Suppressor macrophage (primary cell): ENCODE measurements around the gene DNAL1.
A peak's percentile ranks its signal among the peaks of the same experiment; 100 is the strongest.

ENCODE experiments used
- DNase-seq, 4 experiments: peaks; one replicate each; pipeline ENCODE4 v3.0.0-alpha.2; 2020 to 2022

The DNAL1 gene

GRCh38 chr14:73709904-73710469 is 65.2 kb downstream of the DNAL1 start:
- no peak for DNase-seq

GRCh38 chr14:73710737-73711136 is 66.0 kb downstream of the DNAL1 start:
- no peak for DNase-seq

GRCh38 chr14:73712071-73712506 is 67.3 kb downstream of the DNAL1 start:
- DNase-seq: peak in 2 of 4 experiments; percentile 21 to 29

DNA sequence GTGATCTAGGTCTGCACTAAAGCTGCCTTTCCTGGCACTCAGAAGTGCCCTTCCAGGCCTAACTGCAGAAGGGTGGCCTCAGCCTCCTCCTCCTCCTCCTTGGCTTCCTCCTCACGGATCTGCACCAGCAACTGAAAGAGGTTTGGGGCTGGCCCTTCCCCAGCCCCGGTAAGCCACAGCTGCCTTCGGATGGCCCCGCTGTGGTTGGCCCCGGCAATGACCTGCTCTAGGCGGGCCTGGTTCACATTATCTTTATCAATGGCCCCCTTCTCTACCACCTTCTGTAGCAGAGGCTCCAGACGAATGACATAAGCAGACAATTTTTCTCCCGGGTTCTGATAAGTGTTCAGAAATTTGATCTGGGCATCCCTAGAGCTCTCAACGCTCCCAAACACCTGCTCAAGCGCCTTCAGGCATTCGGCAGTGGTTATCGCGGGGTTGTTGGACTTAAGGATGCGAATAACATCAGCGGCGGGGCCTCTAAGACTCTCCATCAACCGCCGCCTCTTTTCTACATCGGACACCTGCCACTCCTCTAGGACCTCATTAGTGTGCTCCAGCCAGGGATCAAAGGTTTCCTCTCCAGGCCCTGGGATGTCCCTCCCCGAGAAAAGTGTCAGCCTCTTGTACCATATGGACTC is 67.9 kb downstream of the DNAL1 start:
- DNase-seq: peak; percentile 32 to 64 (median 48)

GRCh38 chr14:73713206-73713802 is 68.5 kb downstream of the DNAL1 start:
- DNase-seq: no peak

- DNase-seq: peak; percentile 86 to 97 (median 92)
Observed at GRCh38 chr14:73713803-73714655, 69.2 kb downstream of the DNAL1 start, which contains the start of gene PNMA1. TSS of gene PNMA1 (minus strand) at chr14:73714384. CDS start at chr14:73713639, 745 bp downstream.

- DNase-seq: no peak
Observed at GRCh38 chr14:73714656-73715081, 69.9 kb downstream of the DNAL1 start.

- DNase-seq: no peak
Observed at GRCh38 chr14:73715707-73716106, 70.9 kb downstream of the DNAL1 start.

- DNase-seq: no peak
Observed at GRCh38 chr14:73717266-73717665, 72.5 kb downstream of the DNAL1 start.

- DNase-seq: no peak
Observed at GRCh38 chr14:73717711-73718417, 73.1 kb downstream of the DNAL1 start.

DNA sequence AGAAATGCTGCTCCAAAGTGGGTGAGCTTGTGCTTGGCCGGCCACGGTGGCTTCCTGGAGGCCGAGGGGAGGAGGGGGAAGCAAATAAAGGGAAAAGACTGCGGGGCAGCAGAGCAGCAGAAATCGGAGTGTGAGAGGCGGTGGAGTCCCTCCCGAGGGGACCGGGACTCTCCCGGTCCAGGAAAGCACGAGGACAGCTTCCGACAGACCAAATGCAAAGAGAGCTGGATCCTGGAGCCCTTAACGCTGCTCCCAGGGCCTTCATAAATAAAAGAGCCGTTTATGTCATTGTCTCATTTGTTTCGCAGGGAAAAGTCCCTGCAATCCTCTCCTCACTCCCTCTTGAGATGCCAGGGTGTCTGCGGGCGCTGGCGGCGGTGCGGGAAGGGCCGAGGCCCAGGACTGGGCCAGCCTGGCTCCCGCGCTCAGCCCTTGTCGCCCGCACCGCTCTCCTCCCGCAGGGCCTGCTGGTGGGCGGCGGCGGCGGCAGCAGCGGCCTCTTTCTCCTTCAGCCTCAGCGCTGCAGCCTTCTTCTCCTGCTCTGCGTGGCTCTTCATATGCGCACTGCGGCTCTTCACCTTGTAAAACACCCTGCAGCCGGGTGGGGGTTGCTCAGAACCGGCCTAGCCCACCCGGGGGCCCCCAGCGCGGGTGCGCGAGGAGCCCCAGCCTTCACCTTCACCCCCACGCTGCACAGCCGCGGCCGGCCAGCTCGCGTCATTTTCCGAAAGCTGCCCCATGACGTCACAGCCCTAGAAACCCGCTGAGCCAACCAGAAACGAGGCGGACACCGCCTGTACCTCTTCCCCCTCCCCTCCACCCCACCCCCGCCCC is 73.8 kb downstream of the DNAL1 start:
- DNase-seq: no peak

DNA sequence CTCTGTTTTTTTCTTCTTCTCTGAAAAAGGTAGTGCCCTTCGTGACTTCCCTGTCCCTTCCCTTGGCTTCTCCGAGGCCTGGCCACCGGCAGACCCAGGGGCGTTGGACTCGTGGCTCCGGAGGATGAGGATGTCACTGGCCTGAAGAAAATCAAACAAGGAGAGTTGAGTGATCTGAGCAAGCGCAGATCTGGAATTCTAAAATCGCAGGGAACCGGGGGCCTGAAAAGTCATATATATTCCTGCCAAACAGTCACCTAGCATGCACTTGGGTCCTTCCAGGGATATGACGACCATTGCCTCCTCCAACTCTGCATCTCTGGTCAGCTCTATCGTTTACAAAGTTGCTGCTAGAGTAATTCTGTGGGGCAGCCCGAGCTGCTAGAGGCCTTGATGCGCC is 74.6 kb downstream of the DNAL1 start:
- no peak for DNase-seq

DNA sequence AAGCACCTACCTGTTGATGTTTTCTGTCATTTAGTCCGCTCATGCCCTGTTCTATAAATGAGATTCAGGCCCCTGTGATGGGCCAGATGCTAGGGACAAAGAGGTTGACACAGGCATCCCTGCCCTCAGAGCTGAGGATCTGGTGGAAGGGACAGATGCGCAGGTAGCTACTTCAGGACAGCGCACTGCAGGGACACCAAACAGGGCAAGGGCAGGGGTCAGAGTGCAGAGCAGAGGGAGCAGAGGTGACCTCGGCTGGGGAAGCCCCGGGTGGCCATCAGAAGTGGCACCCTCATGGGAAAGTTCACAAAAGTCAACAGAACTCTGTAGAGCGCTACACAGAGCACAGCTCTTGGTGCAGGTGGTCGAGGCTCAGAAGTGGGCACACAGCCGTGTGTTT is 75.0 kb downstream of the DNAL1 start:
- no peak for DNase-seq

DNA sequence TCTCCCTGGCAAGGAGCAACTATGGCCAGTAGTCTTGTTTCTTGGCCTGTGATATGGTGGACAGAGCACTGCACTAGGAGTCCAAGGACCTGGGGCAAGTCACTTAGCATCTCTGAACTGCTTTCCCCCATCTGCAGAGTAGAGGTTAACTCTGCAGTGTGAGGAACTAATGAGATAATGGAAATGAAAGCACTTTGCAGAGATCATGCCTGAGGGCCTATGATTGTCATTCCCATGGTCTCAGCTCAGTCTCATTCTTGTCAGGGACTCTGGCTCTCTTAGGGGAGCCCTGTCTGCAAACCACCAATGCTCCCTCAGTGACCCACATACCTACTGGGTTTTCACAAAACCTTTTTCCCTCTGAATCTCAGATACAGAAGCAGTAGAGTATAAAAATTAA is 75.8 kb downstream of the DNAL1 start:
- DNase-seq: no peak

GRCh38 chr14:73721101-73721821 is 76.5 kb downstream of the DNAL1 start:
- DNase-seq: no peak

GRCh38 chr14:73722581-73722980 is 77.8 kb downstream of the DNAL1 start:
- DNase-seq: no peak

- no peak for DNase-seq
Observed at GRCh38 chr14:73723406-73723796, 78.6 kb downstream of the DNAL1 start.

GRCh38 chr14:73723797-73724661 is 79.2 kb downstream of the DNAL1 start:
- DNase-seq: peak; percentile 67 to 83 (median 73)

GRCh38 chr14:73724696-73725095 is 79.9 kb downstream of the DNAL1 start:
- DNase-seq: no peak
